Glomerular visceral epithelial cell (primary cell): ENCODE measurements around the gene PAM16.

Experiments
- DNase-seq: peaks from one replicate; pipeline ENCODE4 v3.0.0-alpha.2; 2016; ENCODE audit errors: extremely low spot score

Gene PAM16

DNA sequence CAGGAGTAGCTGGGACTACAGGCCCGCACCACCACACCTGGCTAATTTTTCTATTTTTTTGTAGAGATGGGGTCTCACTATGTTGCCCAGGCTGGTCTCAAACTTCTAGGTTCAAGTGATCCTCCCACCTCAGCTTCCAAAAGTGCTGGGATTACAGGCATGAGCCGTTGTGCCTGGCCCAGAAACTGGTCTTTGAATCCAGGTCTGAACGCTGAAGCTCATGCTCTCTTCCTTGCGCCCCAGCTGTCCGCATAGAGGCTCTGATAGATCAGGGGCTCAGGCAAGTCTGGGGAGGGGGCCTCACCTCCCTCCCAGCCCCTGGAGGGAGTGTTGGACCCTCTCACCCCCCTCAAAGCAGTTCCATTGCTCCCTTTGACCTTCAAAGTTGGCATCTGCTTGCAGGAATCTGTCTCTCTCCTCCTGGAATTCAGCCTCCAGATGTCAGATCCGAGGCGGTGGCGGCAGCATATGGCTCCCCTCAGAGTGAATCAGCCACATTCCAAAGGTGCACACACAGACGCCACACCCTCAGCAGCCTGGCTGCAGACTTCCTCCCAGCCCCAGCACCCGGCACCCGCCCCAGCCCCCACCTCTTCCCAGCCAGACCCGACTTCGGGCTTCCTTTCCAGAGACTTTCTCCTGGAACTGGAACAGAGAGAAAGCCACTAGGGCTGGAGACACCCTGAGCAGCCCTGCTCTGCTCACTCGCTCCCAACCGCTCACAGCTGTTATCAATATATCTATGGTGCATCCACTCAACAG, 52.2 kb downstream of the PAM16 start:
- peak; percentile 92 for DNase-seq

DNA sequence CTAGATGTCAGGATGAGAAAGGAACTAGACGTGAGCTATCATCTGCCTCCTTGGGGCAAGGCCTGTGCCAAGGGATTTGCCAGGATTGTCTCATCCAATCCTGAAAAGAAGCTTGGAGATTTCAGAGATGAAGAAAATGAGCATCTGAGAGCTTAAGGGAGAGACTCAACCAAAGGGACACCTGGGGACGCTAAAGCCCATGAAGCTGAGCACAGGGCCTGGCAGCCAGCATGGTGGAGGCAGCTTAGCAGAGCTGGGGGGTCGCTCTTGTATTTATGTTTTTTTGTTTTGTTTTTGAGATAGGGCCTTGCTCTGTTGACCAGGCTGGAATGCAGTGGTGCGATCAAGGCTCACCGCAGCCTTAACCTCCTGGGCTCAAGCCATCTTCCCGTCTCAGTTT, 53.6 kb downstream of the PAM16 start:
- no peak for DNase-seq

DNA sequence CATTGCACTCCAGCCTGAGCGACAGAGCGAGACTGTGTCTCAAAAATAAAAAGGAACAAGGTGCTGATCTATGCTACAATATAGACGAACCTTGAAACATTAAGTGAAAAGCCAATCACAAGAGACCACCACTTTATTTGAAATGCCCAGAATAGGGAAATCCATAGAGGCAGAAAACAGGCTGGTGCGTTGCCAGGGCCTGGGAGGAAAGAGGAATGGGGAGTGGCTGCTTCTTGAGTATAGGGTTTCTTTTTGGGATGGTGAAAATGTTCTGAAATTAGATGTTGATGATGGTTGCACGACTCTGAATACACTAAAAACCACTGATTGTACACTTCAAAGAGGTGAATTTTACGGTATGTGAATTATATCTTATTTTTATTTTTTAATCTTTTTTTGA, 55.5 kb downstream of the PAM16 start:
- no peak for DNase-seq

GRCh38 chr16:4293822-4294457, 57.2 kb downstream of the PAM16 start:
- DNase-seq, result peak; percentile 71

- DNase-seq, result no peak
Observed at GRCh38 chr16:4293181-4293716, 57.9 kb downstream of the PAM16 start.

GRCh38 chr16:4291699-4292098, 59.4 kb downstream of the PAM16 start:
- DNase-seq, result no peak
